Muscle of back (tissue), 11 donors: ENCODE results near the gene EFNA2. TPM values are rescaled to one million over a fixed set of nuclear protein-coding genes. Genes with fewer than 3 reads are reported as not detected.
"Not testable (repeated sequence)": the region's sequence is repeated elsewhere in the genome, so short reads cannot be mapped to it uniquely, and the experiment has no call there.

Source experiments
- DNase-seq, 3 donors: peaks; one replicate each; pipeline versions ENCODE4 v3.0.0 to v3.0.0-alpha.2; 2013
- polyA plus RNA-seq, 10 donors: library from polyadenylated mRNA; unstranded; fragments of 120-200 nt; gene quantifications; one replicate each; pipeline ENCODE4 v1.2.1, GENCODE V29; 2013; ENCODE audit not compliant: insufficient read length in 10 of 10

Gene EFNA2
- polyA plus RNA-seq, 10 donors = 0.29 to 2.4 (median 1.3) TPM

DNA sequence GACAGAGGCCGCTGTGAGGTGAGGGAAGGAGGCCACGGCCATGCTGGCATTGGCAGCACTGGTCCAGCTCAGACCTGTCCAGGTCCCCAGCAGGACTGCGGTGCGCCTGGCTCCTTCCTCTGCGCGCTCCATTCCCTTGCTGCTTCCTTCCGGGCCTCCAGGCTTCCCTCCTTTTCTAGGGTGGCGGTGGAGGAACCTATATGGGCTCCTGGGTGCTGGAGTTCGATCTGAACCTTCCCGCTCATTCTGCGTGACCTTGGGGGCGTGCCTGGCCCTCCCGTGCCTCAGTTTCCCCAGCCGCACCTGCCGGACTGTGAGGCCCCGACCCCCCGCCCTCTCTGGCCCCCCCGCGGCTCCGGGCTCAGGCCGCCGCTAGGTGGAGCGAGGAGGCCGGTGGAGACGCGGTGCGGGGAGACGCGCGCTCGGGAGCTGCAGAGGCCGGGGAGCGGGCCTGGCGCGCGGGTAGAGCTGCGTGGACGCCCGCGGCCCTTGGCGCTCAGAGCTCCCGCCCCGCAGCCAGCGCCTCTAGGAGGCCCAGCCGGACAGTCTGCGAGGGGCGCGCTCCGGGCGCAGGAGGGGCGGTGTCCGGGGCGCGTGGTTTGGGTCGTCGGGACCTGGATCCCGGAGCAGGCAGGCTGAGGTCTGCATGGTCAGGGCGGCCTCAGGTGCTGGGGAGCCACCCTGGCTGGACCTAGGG, 29.9 kb downstream of the EFNA2 start:
- DNase-seq = peak; percentile 26 to 77 (median 47)

DNA sequence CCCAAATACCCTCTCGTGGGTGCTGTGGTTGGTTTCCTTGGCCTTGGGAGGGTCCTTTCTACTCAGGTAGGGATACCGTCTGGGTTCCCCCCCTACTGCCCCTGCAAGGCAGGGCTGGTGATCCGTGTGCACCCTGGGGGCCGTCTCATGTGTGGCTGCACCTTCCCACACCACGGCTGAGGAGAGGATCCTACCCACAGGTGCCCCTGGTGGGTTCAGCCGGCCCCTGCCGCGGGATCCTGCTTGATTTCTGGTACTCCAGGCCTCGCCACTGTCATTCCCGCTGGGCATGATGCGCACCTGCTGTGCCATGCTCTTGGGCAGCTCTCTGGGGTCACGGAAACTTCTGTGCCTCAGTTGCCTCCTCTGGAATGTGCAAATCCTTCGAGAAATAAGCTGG, 30.8 kb downstream of the EFNA2 start:
- DNase-seq = no peak

DNA sequence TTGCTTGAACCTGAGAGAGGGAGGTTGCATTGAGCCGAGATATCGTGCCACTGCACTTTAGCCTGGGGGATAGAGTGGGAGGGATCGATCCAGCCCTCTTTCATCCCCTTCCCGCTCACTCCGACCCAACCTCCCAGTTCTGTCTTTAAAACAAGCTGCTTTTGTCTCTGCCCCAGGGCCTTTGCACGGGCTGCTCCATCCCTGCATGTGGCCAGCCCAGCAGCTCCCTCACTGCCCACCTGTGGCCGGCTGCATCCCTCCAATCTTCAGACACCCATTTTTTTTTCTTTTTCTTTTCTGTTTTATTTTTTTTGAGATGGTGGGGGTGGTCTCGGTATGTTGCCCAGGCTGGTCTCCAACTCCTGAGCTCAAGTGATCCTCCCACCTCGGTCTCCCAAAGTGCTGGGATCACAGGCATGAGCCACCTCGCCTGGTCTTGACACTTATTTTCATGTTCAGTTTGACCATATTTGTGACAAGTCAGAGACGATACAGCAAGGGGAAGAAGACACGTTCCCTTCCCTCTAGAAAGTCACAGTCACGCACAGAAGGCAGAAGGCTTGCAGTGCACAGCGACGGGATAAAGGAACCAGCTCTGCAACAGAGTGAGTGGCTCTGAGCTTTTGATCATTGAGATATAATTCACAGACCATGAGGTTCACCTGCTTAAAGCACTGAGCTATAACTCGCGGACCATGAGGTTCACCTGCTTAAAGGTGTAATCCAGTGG, 31.8 kb downstream of the EFNA2 start:
- no peak for DNase-seq

DNA sequence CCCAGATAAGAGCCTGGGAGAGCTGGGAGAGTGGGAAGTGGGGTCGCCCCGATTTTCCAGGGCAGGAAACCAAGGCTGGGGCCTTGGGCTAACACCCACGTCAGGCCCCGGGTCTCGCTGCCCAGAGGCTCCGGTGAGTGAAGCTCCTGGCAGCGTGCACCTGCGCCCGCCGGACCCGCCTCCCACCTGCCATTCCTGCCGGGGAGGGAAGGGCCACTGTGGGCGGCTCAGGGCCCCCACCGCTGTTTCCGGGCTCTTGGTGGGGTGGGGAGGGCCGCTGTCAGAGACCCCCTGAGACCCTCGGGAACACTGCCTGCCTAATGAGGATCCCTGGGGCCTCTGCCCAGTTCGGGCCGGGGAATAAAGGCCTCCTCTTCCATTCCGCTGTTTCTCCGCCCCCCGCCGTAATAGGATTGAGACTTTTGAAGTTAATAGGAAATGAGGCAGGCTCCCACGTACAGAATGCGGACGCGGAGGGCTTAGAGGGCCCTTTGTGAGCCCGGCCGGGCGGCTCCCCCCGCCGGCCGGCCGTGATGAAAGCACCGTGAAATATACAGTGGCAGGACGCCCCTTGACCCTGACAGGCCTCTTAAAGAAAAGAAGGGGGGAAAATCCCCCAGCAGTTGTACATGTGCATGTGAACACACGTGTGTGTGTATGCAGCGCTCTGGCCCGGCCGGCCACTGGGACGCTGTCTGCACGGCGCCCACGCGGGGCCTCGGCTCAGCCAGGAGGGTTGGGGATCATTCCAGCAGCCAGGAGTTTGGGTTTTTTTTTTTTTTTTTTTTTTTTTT, 33.2 kb downstream of the EFNA2 start:
- DNase-seq = no peak

DNA sequence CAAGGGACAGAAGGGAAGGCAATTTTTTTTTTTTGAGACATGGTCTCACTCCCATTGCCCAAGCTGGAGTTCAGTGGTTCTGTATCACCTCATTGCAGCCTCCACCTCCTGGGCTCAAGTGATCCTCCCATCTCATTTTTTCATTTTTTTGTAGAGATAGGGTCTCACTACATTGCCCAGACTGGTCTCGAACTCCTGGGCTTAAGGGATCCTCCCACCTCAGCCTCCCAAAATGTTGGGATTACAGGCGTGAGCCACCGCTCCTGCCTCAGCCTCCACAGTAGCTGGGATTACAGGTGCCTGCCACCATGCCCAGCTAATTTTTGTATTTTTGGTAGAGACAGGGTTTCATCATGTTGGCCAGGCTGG, 34.6 kb downstream of the EFNA2 start:
- DNase-seq = not testable (repeated sequence)

DNA sequence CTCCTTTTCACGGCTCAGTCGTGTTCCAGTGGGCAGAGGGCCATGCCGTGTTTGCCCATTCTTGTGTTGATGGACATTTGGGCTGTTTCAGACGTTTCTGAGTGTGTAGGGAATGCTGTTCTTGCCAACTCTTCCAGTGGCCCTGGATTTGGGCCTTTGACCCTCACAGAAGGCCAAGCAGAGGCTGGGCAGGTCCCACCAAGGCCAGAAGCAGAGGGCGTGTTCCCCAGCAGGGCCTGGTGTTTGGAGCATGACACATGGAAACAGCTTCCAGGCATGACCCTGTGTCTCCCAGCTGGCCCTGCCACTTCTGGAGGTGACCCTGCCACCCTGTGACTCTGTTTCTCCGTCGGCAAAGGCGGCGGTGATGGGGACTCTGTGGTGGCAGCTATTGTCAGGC, 35.9 kb downstream of the EFNA2 start:
- DNase-seq = no peak

DNA sequence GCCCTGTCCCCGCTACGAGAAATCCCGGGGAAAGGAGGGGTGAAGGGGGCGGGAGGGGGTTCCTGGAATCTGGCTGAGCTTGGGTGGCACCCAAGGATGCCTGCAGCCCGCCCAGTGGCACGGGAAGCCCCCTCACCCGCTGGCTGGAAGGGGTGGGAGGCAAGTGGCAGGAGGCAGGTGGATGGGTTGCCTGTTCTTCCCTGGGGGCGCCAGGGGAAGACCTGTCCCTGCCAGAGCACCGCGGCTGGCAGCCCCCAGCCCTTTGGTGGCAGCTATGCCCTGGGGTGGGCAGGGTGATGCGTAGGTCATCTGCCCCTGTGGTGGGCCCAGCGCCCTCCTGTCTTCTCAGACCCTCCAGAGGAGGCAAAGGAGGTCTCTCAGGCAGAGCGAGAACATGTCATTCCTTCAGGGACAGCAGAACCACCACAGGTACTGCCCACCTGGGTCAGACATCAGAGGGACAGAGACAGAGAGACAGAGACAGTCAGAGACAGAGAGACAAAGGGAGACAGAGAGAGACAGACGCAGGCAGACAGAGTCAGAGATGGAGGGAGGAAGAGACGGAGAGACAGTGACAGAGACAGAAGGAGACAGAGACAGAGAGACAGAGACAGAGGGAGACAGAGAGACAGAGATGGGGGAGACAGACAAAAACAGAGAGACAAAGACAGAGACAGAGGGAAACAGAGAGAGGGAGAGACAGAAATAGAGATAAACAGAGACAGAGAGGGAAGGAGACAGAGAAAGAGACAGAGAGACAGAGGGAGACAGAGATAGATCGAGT, 36.7 kb downstream of the EFNA2 start:
- DNase-seq = no peak

DNA sequence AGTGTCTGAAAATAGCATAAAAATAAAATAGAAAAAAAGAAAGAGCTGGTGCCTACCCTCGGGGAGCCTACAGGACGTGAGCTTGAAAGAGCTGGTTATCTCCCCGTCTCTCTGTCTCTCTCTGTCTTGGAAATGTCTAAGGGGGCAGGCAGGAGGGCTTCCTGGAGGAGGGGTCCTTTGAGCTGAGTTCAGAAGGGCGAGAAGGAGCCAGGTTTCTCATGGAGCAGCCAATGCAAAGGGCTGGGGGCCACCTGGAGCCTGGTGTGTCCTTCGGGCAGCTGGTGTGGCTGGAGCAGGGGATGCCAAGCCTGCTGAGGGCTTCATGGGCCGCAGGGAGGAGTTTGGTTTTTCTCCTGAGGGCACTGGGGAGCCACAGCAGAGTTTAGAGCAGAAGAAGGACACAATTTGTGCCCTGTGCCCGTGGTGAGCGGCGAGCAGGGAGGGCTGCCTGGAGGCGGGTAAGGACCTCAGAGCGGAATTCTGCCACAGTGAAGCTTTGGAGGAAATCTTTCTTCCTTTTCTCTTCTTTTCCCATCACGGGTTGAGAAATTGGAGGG, 38.7 kb downstream of the EFNA2 start:
- no peak for DNase-seq

DNA sequence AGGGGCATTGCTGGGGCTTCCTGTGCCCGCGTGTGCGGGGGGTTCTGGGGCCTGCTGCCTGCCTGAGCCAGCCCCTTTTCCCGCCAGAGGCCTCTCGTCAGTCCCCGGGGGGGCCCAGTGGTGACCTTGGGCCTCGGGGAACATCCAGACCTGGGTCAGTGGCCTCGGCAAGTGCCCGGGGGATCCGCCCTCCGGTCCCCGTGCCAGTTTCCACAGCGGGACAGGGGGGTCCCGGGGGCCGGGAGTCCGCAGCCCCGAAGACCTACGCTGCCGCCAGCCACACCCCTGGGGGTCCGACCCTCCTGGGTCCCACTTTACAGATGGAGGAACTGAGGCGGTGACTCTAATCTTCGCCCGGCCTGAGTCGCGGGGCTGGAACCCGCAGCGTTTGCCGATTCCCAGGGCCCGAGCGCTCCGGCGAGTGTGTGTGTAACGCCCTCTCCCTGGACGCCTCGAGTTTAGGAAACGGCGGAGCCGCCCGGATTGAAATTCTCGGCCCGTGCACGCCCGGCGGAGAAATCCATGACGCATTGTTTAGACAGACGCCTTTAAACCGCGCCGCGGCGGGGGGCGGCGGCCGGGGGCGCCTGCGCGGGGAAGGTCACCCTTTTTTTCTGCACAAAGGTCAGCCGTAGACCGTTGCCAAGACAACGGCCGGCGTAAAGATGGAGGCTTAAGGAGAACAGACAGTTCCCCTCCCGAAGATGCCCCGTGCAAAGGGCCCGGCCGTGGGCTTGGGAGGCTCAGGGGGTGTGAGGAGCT, 39.3 kb downstream of the EFNA2 start:
- DNase-seq = peak; percentile 74 to 92 (median 80)

DNA sequence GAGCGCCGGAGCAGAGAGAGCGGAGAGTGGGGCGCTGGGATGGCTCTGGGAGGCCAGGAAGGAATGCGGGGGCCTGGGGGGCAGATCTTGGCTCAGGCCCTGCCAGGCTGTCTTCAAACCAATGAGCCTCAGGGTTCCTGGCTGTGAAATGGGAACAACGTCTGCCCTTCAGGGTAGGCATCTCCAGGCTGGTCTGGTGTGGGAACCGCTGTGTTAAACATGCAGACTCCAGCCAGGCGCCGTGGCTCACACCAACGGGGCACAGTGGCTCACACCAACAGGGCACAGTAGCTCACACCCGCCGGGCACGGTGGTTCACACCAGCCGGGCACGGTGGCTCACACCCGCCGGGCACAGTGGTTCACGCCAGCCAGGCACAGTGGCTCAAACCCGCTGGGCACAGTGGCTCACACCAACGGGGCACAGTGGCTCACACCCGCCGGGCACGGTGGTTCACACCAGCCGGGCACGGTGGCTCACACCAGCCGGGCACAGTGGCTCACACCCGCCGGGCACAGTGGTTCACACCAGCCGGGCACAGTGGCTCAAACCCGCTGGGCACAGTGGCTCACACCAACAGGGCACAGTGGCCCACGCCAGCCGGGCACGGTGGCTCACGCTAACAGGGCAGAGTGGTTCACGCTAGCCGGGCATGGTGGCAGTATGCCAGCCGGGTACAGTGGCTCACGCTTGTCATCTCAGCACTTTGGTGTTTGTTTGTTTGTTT, 40.1 kb downstream of the EFNA2 start:
- no peak for DNase-seq

DNA sequence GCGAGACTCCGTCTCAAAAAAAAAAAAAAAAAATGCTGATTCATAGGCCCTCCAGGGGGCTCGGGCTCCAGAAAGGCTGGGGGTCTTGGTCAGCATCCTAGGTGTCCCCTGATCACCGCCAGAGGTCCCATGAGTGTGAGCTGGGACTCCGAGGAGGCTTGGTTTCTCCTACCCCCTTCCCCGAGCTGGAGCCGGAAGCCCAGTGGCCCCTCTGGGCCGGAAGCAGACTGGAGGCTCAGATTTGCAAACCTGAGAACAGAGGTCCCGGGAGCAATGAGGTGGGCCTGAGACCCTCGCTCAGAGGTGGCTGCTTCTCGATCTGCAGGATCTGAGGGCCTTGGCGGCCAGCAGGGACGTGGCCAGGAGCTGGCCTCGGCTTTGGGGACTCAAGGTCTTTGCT, 41.5 kb downstream of the EFNA2 start:
- no peak for DNase-seq

DNA sequence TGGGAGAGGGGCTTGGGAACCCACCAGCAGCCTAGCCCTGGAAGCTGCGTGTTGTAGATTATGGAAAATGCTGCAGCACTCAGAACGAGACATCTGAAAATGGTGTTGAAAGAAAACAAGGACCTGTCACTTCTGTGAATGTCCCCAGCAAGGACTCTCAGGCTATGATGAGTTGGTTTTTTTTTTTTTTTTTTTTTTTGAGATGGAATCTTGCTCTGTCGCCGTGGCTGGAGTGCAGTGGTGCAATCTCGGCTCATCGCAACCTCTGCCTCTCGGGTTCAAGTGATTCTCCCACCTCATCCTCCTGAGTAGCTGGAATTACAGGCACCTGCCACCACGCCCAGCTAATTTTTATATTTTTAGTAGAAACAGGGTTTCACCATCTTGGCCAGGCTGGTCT, 46.5 kb downstream of the EFNA2 start:
- not testable (repeated sequence) for DNase-seq

DNA sequence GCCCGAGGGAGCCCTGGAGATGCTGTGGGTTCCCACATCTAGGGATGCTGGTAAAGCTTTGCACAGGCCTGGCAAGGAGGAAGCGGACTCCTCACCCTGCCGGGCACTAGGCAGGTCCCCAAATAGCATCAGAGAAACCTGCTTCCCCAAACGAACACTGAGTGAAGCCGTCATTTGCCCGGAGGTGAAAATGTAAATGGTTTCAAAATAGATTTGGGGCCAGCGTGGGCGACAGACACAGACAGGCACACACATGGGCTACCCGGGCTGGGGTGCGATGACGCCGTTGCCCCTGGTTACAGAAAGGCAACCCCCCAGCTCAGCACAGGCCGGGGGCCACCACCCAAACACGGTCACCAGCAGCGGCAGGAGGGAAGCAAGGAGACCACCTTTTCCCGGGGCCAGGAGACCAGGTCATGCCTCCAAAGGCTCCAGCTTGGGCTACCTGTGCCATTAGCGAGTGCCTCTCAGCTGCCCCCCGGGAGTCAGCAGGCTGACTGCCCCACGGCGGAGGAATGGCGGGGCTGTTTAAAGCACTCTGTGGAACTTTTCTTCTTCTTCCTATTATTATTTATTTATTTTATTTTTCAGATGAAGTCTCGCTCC, 50.5 kb downstream of the EFNA2 start:
- DNase-seq = no peak

DNA sequence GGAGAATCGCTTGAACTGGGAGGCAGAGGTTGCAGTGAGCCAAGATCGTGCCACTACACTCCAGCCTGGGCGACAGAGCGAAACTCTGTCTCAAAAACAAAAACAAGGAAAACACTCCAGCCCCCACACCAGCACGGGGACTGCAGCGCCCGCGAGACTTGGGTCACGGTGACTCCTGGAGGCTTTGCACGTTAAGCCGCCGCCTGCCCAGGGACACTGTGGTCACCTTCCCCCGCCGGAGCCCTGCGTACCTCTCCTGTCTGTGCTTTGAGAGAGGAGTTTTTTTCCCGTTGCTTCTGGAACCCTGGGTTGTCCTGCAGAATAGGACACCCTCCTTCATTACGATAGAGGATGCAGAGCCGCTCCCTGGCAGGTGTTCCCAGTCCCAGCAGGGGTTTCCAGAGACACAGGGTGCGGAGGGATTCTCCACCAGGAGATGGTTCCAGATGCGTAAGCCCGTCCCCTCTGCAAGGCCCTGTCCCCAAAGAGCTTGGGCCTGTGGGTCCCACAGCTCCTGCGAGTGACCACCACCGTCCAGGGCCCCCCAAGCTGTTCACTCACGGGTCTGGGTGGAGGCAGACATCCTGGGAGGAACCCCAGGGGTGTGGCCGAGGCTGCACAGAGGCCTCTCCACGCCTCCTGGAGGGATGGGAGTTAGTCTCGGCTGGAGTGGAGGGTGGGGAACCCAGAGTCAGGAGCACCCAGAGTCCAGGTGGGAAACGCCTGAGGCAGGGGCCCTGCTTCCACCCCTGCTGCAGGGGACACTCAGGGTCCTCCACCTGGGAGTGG, 55.2 kb downstream of the EFNA2 start:
- no peak for DNase-seq

DNA sequence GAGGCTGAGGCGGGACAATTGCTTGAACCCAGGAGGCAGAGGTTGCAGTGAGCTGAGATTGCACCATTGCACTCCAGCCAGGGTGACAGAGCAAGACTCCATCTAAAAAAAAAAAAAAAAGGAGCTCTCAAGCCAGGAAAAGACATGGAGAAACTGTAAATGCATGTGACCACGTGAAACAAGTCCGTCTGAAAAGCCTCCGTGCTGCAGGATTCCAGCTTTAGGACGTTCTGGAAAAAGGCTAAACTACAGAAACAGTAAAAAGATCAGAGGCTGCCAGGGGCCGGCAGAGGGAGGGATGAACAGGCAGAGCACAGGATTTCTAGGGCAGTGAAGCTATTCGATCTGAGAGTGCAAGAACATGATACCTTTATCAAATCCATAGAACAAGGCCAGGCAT, 57.4 kb downstream of the EFNA2 start:
- DNase-seq = peak in 1 of 3 donors; percentile 68

DNA sequence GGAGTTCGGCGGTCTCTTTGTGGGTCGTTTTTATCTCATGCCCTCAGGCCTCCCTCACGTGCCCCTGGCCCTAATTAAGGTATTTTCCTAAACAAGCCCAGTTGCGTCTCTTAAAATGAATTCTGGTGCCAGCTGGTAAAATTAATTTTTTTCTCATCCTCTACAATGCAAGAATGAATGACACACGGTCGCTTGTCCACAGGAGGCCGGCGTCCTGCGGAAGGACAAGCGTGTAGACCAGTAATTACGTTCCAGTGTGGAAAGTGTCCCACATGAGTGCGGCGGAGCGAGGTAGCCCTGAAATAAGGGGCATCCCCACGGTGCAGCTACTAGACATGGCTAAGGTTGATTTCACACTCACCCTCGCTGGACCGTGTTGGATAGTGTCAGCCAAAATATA, 63.5 kb downstream of the EFNA2 start:
- no peak for DNase-seq

DNA sequence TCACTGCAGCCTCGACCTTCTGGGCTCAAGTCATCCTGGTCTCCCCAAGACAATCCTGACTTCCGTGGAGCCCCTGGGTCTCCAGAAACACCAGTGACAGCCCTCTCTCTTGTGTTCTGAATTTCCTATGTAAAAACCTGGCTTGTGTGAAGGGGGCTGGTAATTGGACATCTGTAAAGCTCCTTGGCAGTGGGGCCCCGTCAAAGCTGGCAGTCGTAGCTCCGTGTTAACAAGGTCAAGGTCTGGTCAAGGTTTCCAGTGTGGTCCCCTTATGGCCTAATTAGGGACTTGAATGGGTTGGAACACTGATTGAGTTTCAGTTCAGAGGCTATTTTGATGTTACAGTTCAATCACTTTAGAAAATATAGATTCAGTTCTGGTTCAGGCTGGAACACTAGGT, 65.2 kb downstream of the EFNA2 start:
- DNase-seq = no peak
